Chondrocyte (in vitro differentiated cells): ENCODE results near the gene TRIM17. TPM values are rescaled to one million over a fixed set of nuclear protein-coding genes. Genes with fewer than 3 reads are reported as not detected.

ENCODE experiments used
- DNase-seq: peaks from one replicate; pipeline ENCODE4 v3.0.0; 2021; ENCODE audit warnings: mixed read lengths, low spot score
- H3K27ac Mint-ChIP-seq: one replicate; pipeline ENCODE4 v1.8.0; 2021; ENCODE audit warnings: mild to moderate bottlenecking, moderate library complexity, mixed read lengths; ENCODE audit not compliant: unreplicated experiment
- H3K27me3 Mint-ChIP-seq: 2 replicates; pipeline ENCODE4 v1.8.0; 2021; ENCODE audit warnings: low read depth, mixed read lengths
- H3K36me3 Mint-ChIP-seq: 2 replicates; pipeline ENCODE4 v1.8.0; 2021; ENCODE audit warnings: low read depth, mixed read lengths
- H3K4me1 Mint-ChIP-seq: 2 replicates; pipeline ENCODE4 v1.8.0; 2021; ENCODE audit warnings: low read depth, mild to moderate bottlenecking, mixed read lengths
- H3K4me3 Mint-ChIP-seq: one replicate; pipeline ENCODE4 v1.8.0; 2021; ENCODE audit warnings: mild to moderate bottlenecking, moderate library complexity, mixed read lengths; ENCODE audit not compliant: unreplicated experiment
- H3K9me3 Mint-ChIP-seq: 2 replicates; pipeline ENCODE4 v1.8.0; 2021; ENCODE audit warnings: low read depth, mixed read lengths
- CTCF ChIP-seq: fragments of 200-600 bp; sonication (generic); IDR thresholded peaks from 2 replicates; pipeline ENCODE4 v1.5.0; 2021; ENCODE audit warnings: antibody characterized with exemption, mild to moderate bottlenecking, moderate library complexity
- microRNA-seq: library from miRNA; unstranded; fragments of <30 nt; microRNA quantifications from one replicate; pipeline ENCODE4 v1.2.0, GENCODE V29; 2020; ENCODE audit warnings: borderline number of aligned reads
- total RNA-seq: library from RNA; stranded (reverse); gene quantifications from 3 replicates; pipeline ENCODE4 v1.2.1, GENCODE V29; 2021

The TRIM17 gene
- total RNA-seq, 1 donor from 2014 or later, result 0.35 TPM

- no peak overlapping the region for H3K4me3 Mint-ChIP-seq
- H3K36me3 Mint-ChIP-seq, result no peaks in the 10 kb centered on the region
- H3K4me1 Mint-ChIP-seq, result no peaks in the 10 kb centered on the region
- TF ChIP-seq CTCF, result no peak
- H3K9me3 Mint-ChIP-seq, result no peaks in the 10 kb centered on the region
- no peak for DNase-seq
- H3K27ac Mint-ChIP-seq, result no peak overlapping the region
- no peaks in the 10 kb centered on the region for H3K27me3 Mint-ChIP-seq
Measured at GRCh38 chr1:228359613-228360532, 56.8 kb downstream of the TRIM17 start.

- no peak overlapping the region for H3K27ac Mint-ChIP-seq
- H3K4me1 Mint-ChIP-seq, result no peaks in the 10 kb centered on the region
- H3K36me3 Mint-ChIP-seq, result no peaks in the 10 kb centered on the region
- H3K9me3 Mint-ChIP-seq, result no peaks in the 10 kb centered on the region
- no peak overlapping the region for H3K4me3 Mint-ChIP-seq
- no peaks in the 10 kb centered on the region for H3K27me3 Mint-ChIP-seq
- no peak for DNase-seq
- no peak for TF ChIP-seq CTCF
Measured at GRCh38 chr1:228358764-228359612, 57.7 kb downstream of the TRIM17 start.

GRCh38 chr1:228358039-228358763, 58.5 kb downstream of the TRIM17 start:
- H3K27me3 Mint-ChIP-seq, result no peaks in the 10 kb centered on the region
- H3K4me3 Mint-ChIP-seq, result no peak overlapping the region
- H3K9me3 Mint-ChIP-seq, result no peaks in the 10 kb centered on the region
- H3K27ac Mint-ChIP-seq, result no peak overlapping the region
- no peaks in the 10 kb centered on the region for H3K4me1 Mint-ChIP-seq
- no peak for TF ChIP-seq CTCF
- no peaks in the 10 kb centered on the region for H3K36me3 Mint-ChIP-seq
- no peak for DNase-seq

Small RNA genes lying within 50 kb of the gene (microRNA-seq; reads per million reads assigned to microRNA genes)
- gene MIR4666A (not detected), gene MIR6742 (not detected)

Other genes with a start within 250 kb of the TRIM17 start
- gene OBSCN, start 208.8 kb downstream of the TRIM17 start, total RNA-seq, result 6.3 to 11.4 TPM (median 10.2 TPM) in 3 replicates
- gene TRIM11, start 10.0 kb downstream of the TRIM17 start, total RNA-seq, result 16.0 to 22.4 TPM (median 20.0 TPM) in 3 replicates
- 124 to 196 TPM (median 193 TPM) in 3 replicates for gene RNF187, start 70.5 kb upstream of the TRIM17 start, total RNA-seq